Measurements from ENCODE around the gene GMDS. TPM values are rescaled to one million over a fixed set of nuclear protein-coding genes. Genes with fewer than 3 reads are reported as not detected.

The GMDS gene
- total and polyA plus RNA-seq, 2 experiments from 2014 or later, result 30.1 to 36.5 TPM

- TF ChIP-seq CREB1 (CRISPR knock-in tag; IDR thresholded peaks at IDR 0.05; ENCODE audit: low read depth), result no peak
- TF ChIP-seq ZNF462 (CRISPR knock-in tag; IDR thresholded peaks at IDR 0.05), result no peak
- TF ChIP-seq NANOG (IDR thresholded peaks at IDR 0.05; ENCODE audit: borderline replicate concordance), result no peak
- no peak for TF ChIP-seq ZNF331 (CRISPR knock-in tag; IDR thresholded peaks at IDR 0.05; ENCODE audit: low read depth)
Measured at GRCh38 chr6:2264932-2265331, 19.5 kb upstream of the GMDS start (continued).

GRCh38 chr6:2263896-2264295, 18.5 kb upstream of the GMDS start:
- DNase-seq (ENCODE audit: low spot score), result no peak
- peaks cover 2% of the 10 kb centered on the region; the same call in 1 of the 3 replicates for H3K36me3 Mint-ChIP-seq (ENCODE audit: low read depth)
- peaks cover 5% of the 10 kb centered on the region; the same call in 1 of the 2 replicates for H3K9me2 ChIP-seq (ENCODE audit: insufficient read depth)

More at GRCh38 chr6:2263896-2264295, 18.5 kb upstream of the GMDS start:
- no peak overlapping the region for H3K4me2 ChIP-seq
- no peak for TF ChIP-seq CREB1 (CRISPR knock-in tag; IDR thresholded peaks at IDR 0.05; ENCODE audit: low read depth)
- TF ChIP-seq ZNF331 (CRISPR knock-in tag; IDR thresholded peaks at IDR 0.05; ENCODE audit: low read depth), result peak; percentile 73
- no peak for TF ChIP-seq NANOG (IDR thresholded peaks at IDR 0.05; ENCODE audit: borderline replicate concordance)
- no peak for TF ChIP-seq REST (IDR thresholded peaks at IDR 0.05; ENCODE audit: unreplicated experiment)
- TF ChIP-seq POLR2AphosphoS5 (IDR thresholded peaks at IDR 0.05; ENCODE audit: low read depth), result no peak
- TF ChIP-seq EZH2 (IDR thresholded peaks at IDR 0.05; ENCODE audit: low read depth, unreplicated experiment), result no peak
- ATAC-seq, result no peak
- Mint-ChIP-seq H3K4me1 (no peaks in the 10 kb centered on the region), H3K27me3 (ENCODE audit: insufficient read depth, low read depth, poor library complexity) (peaks cover 5% of the 10 kb centered on the region), H3K27ac (no peak overlapping the region), H3K4me3 (no peak overlapping the region), H3K9me3 (no peaks in the 10 kb centered on the region)
- no peak overlapping the region for H3K4me3 ChIP-seq
- H3K36me3 ChIP-seq (ENCODE audit: insufficient read depth), result no peaks in the 10 kb centered on the region
- no peaks in the 10 kb centered on the region for H3K27me3 ChIP-seq (ENCODE audit: insufficient read depth)
- no peaks in the 10 kb centered on the region for H3F3A ChIP-seq (replicated peaks; ENCODE audit: low read depth)
- H3K79me2 ChIP-seq (replicated peaks; ENCODE audit: insufficient read depth), result no peaks in the 10 kb centered on the region
- no peaks in the 10 kb centered on the region for H3K4me1 ChIP-seq (ENCODE audit: insufficient read depth)
- H3K27ac ChIP-seq (ENCODE audit: low read depth), result no peak overlapping the region
- H2AFZ ChIP-seq, result no peak overlapping the region
- no peaks in the 10 kb centered on the region for H4K20me1 ChIP-seq (replicated peaks; ENCODE audit: insufficient read depth)
